PC-3 (cell line): ENCODE results near the gene SEC16A.

ENCODE experiments used
- EZH2 ChIP-seq: fragments of 300-600 bp; sonication (generic); IDR thresholded peaks from one replicate; pipeline ENCODE4 v1.6.1; 2017; ENCODE audit warnings: antibody characterized with exemption, mild to moderate bottlenecking, low read length; ENCODE audit not compliant: unreplicated experiment
- EZH2phosphoT487 ChIP-seq: fragments of 300-600 bp; sonication (generic); IDR thresholded peaks from 2 replicates; pipeline ENCODE4 v1.6.1; 2018; ENCODE audit warnings: mild to moderate bottlenecking, antibody characterized with exemption, low read length, borderline replicate concordance
- TF ChIP-seq, protein P1 (sequence below): fragments of 300-600 bp; sonication (generic); conservative IDR thresholded peaks from 2 replicates; pipeline ENCODE4 v1.5.1; 2017; ENCODE audit warnings: antibody characterized with exemption, low read depth, mild to moderate bottlenecking, low read length

DNA sequence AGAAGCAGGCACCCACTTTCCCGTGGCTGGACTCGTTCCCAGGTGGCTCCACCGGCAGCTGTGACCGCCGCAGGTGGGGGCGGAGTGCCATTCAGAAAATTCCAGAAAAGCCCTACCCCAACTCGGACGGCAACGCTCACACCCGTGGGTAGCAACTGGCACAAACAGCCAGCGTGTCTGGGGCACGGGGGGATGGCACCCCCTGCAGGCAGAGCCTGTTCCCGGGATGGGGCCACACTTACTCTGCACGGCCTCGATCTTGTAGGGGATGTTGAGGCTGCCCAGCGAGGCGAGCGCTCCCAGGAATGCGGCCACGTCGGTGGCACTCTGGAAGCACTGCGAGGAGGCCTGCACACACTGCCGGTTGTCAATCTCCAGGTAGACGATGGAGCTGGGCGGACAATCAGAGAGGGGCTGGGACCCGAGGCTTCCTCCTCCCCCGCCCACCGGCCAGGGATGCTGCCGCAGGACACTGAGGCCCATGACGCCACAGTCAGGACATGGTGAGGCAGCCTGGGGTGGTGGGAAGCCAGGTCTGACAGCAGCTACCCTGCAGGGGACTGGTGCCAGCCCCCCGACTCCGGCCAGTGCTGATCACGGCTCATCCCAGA is 20.2 kb upstream of the SEC16A start:
- no peak for TF ChIP-seq EZH2phosphoT487
- TF ChIP-seq, protein P1, sequence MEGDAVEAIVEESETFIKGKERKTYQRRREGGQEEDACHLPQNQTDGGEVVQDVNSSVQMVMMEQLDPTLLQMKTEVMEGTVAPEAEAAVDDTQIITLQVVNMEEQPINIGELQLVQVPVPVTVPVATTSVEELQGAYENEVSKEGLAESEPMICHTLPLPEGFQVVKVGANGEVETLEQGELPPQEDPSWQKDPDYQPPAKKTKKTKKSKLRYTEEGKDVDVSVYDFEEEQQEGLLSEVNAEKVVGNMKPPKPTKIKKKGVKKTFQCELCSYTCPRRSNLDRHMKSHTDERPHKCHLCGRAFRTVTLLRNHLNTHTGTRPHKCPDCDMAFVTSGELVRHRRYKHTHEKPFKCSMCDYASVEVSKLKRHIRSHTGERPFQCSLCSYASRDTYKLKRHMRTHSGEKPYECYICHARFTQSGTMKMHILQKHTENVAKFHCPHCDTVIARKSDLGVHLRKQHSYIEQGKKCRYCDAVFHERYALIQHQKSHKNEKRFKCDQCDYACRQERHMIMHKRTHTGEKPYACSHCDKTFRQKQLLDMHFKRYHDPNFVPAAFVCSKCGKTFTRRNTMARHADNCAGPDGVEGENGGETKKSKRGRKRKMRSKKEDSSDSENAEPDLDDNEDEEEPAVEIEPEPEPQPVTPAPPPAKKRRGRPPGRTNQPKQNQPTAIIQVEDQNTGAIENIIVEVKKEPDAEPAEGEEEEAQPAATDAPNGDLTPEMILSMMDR = no peak; the same call in 1 of the 2 replicates
- no peak for TF ChIP-seq EZH2
